ENCODE data around the gene THSD7B. TPM values are rescaled to one million over a fixed set of nuclear protein-coding genes. Genes with fewer than 3 reads are reported as not detected.
"Not testable (repeated sequence)": the region's sequence is repeated elsewhere in the genome, so short reads cannot be mapped to it uniquely, and the experiment has no call there.

Gene THSD7B
- total RNA-seq, 1 donor, result 0.36 TPM

- TF ChIP-seq CTCF (IDR thresholded peaks at IDR 0.05; ENCODE audit: insufficient read depth, low read length), result no peak
- DNase-seq (ENCODE audit: low read depth), result no peak
- no peak overlapping the region for H3K4me3 ChIP-seq (ENCODE audit: low read depth, low read length)
These were observed 912.1 kb downstream of the THSD7B start for GRCh38 chr2:137677466-137677865.

GRCh38 chr2:137689549-137689948 is 924.2 kb downstream of the THSD7B start:
- DNase-seq (ENCODE audit: low read depth), result no peak
- TF ChIP-seq CTCF (IDR thresholded peaks at IDR 0.05; ENCODE audit: insufficient read depth, low read length), result no peak
- H3K4me3 ChIP-seq (ENCODE audit: low read depth, low read length), result no peak overlapping the region

GRCh38 chr2:137693534-137693933 is 928.2 kb downstream of the THSD7B start:
- TF ChIP-seq CTCF (IDR thresholded peaks at IDR 0.05; ENCODE audit: insufficient read depth, low read length), result no peak
- no peak overlapping the region for H3K4me3 ChIP-seq (ENCODE audit: low read depth, low read length)
- DNase-seq (ENCODE audit: low read depth), result no peak

GRCh38 chr2:137696916-137697315 is 931.6 kb downstream of the THSD7B start:
- no peak for TF ChIP-seq CTCF (IDR thresholded peaks at IDR 0.05; ENCODE audit: insufficient read depth, low read length)
- no peak for DNase-seq (ENCODE audit: low read depth)
- no peak overlapping the region for H3K4me3 ChIP-seq (ENCODE audit: low read depth, low read length)

- not testable (repeated sequence) for DNase-seq (ENCODE audit: low read depth); H3K4me3 ChIP-seq (ENCODE audit: low read depth, low read length)
These were observed 934.9 kb downstream of the THSD7B start for GRCh38 chr2:137700250-137700649.

GRCh38 chr2:137700681-137701080 is 935.3 kb downstream of the THSD7B start:
- H3K4me3 ChIP-seq (ENCODE audit: low read depth, low read length), result no peak overlapping the region
- DNase-seq (ENCODE audit: low read depth), result no peak
- no peak for TF ChIP-seq CTCF (IDR thresholded peaks at IDR 0.05; ENCODE audit: insufficient read depth, low read length)

- no peak for TF ChIP-seq CTCF (IDR thresholded peaks at IDR 0.05; ENCODE audit: insufficient read depth, low read length)
- no peak for DNase-seq (ENCODE audit: low read depth)
- H3K4me3 ChIP-seq (ENCODE audit: low read depth, low read length), result no peak overlapping the region
These were observed 940.0 kb downstream of the THSD7B start for GRCh38 chr2:137705296-137705695.

Measured in fibroblast of the aortic adventitia (primary cell).